ENCODE data around the gene SHISAL1.
"Not testable (repeated sequence)": the region's sequence is repeated elsewhere in the genome, so short reads cannot be mapped to it uniquely, and the experiment has no call there.

The SHISAL1 gene

DNA sequence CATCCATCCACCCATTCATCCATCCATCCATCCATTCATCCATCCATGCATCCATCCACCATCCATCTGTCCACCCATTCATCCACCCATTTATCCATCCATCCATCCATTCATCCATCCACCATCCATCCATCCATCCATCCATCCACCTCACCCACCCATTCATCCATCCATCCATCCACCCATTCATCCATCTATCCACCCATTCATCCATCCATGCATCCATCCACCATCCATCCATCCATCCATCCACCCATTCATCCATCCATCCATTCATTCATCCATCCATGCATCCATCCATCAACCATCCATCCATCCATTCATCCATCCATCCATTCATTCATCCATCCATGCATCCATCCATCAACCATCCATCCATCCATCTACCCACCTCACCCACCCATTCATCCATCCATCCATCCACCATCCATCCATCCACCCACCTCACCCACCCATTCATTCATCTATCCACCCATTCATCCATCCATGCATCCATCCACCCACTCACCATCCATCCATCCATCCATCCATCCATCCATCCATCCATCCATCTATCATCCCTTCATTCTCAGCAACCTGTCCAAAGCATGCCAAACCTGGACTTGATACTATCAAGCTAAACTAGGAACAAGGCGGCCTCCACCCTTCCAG, 10.5 kb upstream of the SHISAL1 start:
- not testable (repeated sequence) for H3K36me3 Mint-ChIP-seq; H3K9me3 Mint-ChIP-seq (ENCODE audit: low read depth); H3K4me3 Mint-ChIP-seq; H3K27ac Mint-ChIP-seq; H3K27me3 Mint-ChIP-seq; H3K4me1 Mint-ChIP-seq (ENCODE audit: low read depth)

- no peaks in the 10 kb centered on the region for H3K36me3 Mint-ChIP-seq
- no peak overlapping the region for H3K4me3 Mint-ChIP-seq
- no peaks in the 10 kb centered on the region for H3K9me3 Mint-ChIP-seq (ENCODE audit: low read depth)
- no peaks in the 10 kb centered on the region for H3K27me3 Mint-ChIP-seq
- H3K27ac Mint-ChIP-seq: no peak overlapping the region
- peaks cover 7% of the 10 kb centered on the region for H3K4me1 Mint-ChIP-seq (ENCODE audit: low read depth)
These were observed 6.9 kb upstream of the SHISAL1 start for GRCh38 chr22:44319685-44320084.

- no peaks in the 10 kb centered on the region for H3K27me3 Mint-ChIP-seq
- H3K36me3 Mint-ChIP-seq: no peaks in the 10 kb centered on the region
- H3K27ac Mint-ChIP-seq: no peak overlapping the region
- no peaks in the 10 kb centered on the region for H3K9me3 Mint-ChIP-seq (ENCODE audit: low read depth)
- no peak overlapping the region for H3K4me3 Mint-ChIP-seq
- peaks cover 14% of the 10 kb centered on the region for H3K4me1 Mint-ChIP-seq (ENCODE audit: low read depth)
These were observed 6.0 kb upstream of the SHISAL1 start for GRCh38 chr22:44318751-44319150.

DNA sequence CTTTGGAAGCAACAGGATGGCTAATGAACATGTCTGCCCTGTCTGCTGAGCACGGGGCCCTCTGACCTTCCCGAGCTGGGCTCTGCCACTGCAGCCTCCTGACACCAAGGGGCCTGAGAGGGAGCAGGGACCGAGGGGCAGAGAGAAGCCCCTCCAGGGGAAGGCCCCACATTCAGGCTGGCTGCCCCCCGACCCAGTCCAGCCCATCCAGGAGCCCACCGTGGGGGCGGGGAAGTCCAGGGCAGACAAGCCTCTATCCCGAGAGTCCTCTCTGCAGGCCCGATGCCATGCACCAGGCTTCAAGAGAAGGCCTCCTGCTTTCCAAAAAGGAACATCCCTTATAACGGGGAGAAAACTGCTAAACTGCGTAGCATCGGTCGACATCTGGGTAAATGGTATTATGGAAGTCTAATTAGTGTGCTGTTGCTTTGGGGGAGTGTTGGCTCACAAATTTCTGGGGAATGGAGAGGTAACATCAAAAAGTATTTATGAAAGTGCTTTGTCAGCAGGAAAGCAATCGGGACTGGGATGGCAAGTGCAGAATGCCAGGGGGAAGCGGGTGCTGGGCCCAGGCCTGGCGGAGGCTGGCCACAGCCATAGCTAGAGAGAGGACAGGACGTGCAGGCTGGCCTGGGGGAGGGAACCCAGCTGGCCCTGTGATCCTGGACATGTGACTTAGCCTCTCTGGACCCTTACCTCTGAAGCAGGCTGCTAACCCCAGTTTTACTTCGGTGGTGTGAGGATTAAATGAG, 5.3 kb upstream of the SHISAL1 start:
- no peaks in the 10 kb centered on the region for H3K9me3 Mint-ChIP-seq (ENCODE audit: low read depth)
- H3K4me3 Mint-ChIP-seq: no peak overlapping the region
- H3K4me1 Mint-ChIP-seq (ENCODE audit: low read depth): peaks cover 16% of the 10 kb centered on the region
- H3K27me3 Mint-ChIP-seq: no peaks in the 10 kb centered on the region
- no peak overlapping the region for H3K27ac Mint-ChIP-seq
- H3K36me3 Mint-ChIP-seq: no peaks in the 10 kb centered on the region

- H3K9me3 Mint-ChIP-seq (ENCODE audit: low read depth): no peaks in the 10 kb centered on the region
- H3K27ac Mint-ChIP-seq: no peak overlapping the region
- no peak overlapping the region for H3K4me3 Mint-ChIP-seq
- H3K36me3 Mint-ChIP-seq: no peaks in the 10 kb centered on the region
- peaks cover 16% of the 10 kb centered on the region for H3K4me1 Mint-ChIP-seq (ENCODE audit: low read depth)
- no peaks in the 10 kb centered on the region for H3K27me3 Mint-ChIP-seq
These were observed 4.3 kb upstream of the SHISAL1 start for GRCh38 chr22:44317123-44317444.

DNA sequence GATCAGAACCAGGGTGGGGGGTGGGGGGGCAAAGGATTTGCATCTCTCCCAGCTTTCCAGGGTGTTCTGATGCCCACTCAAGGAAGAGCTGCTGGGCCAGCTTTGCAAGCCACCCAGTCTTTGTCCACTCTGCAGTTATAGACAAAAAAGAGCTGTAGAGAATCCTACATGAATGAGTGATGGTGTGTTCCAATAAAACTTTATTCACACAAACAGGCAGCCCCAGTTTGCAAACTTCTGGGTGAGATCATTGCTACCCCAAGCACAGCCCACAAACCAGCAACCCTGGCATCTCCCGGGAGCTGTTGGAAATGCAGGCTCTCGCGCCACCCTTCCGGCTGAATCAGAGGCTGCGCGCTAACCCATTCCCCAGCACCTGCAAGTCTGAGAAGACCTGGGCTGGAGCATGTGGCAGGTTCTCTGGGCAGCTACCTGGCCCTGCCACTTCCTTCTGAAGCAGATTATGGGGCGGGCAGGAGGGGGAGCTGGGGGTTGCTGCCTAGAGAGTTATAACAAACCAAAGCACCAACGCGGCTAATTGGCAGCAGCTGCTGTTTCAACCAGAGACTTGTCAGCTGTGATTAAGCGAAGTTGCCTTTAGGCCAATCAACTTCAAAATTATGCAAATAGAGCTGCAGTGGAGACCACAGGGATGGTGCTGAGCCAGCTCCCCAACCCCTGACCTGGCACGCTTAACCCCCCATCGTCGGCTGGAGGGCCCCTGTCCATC, 3.8 kb upstream of the SHISAL1 start:
- Mint-ChIP-seq H3K9me3 (ENCODE audit: low read depth) (no peaks in the 10 kb centered on the region), H3K27ac (no peak overlapping the region), H3K4me1 (ENCODE audit: low read depth) (peaks cover 16% of the 10 kb centered on the region), H3K36me3 (no peaks in the 10 kb centered on the region), H3K27me3 (no peaks in the 10 kb centered on the region), H3K4me3 (no peak overlapping the region)

GRCh38 chr22:44314425-44315067, 1.8 kb upstream of the SHISAL1 start:
- H3K27ac Mint-ChIP-seq: no peak overlapping the region

DNA sequence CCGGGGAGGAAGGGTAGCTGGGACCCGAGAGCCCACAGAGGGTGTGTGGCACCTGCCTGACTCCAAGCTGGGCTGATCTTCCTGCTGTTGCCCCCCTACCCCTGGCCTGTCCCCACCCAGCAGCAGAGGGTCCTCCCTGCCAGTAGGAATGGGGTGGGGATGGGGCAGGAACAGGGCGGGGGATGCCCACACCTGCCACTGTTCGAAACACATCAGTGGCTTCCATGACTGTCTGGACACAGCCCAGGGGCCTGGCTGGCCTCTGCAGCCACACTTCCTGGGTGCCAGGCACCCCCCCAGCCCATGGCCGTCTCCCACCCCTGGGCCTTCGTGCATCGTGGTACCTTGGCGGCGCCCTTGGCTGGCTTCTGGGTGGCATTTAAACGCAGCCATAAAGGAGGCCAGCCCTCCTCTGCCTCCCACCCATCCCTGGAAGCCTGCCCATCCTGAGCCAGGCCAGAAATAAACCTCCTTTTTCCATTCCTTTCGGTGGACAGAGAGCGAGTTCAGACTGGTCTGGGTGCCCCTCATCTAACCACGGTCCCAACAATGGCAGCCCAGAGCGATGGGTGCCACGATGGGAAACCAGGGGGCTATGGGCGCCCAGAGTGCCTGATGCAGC, 745 bp upstream of the SHISAL1 start:
- H3K27me3 Mint-ChIP-seq: no peaks in the 10 kb centered on the region
- peaks cover 16% of the 10 kb centered on the region for H3K4me1 Mint-ChIP-seq (ENCODE audit: low read depth)
- no peaks in the 10 kb centered on the region for H3K9me3 Mint-ChIP-seq (ENCODE audit: low read depth)
- no peaks in the 10 kb centered on the region for H3K36me3 Mint-ChIP-seq
- H3K4me3 Mint-ChIP-seq: no peak overlapping the region
- H3K27ac Mint-ChIP-seq: no peak overlapping the region

More at GRCh38 chr22:44314425-44315067, 1.8 kb upstream of the SHISAL1 start:
- Mint-ChIP-seq H3K4me3 (peak overlapping the region; percentile 47), H3K27me3 (no peaks in the 10 kb centered on the region), H3K36me3 (no peaks in the 10 kb centered on the region), H3K4me1 (ENCODE audit: low read depth) (peaks cover 16% of the 10 kb centered on the region), H3K9me3 (ENCODE audit: low read depth) (no peaks in the 10 kb centered on the region)

DNA sequence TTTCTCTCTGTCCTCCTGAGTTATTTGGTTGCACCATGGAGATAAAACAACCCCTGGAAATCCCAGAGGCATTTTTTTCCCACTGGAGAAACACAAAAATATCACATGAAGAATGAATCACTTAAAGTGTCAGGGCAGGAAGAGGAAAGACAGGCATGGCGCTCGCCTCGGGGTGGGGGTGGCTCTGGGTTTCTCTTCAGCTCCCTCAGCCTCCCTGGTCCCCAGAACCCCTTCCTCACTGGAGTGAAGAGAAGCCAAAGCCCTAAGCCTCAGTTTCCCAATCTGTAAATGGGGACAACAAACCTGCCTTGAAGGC, 938 bp downstream of the SHISAL1 start:
- H3K27ac Mint-ChIP-seq: no peak overlapping the region
- H3K9me3 Mint-ChIP-seq (ENCODE audit: low read depth): no peaks in the 10 kb centered on the region
- H3K4me3 Mint-ChIP-seq: no peak overlapping the region
- no peaks in the 10 kb centered on the region for H3K27me3 Mint-ChIP-seq
- no peaks in the 10 kb centered on the region for H3K36me3 Mint-ChIP-seq
- H3K4me1 Mint-ChIP-seq (ENCODE audit: low read depth): peaks cover 16% of the 10 kb centered on the region

GRCh38 chr22:44311104-44311854, 1.5 kb downstream of the SHISAL1 start:
- Mint-ChIP-seq H3K27ac (no peak overlapping the region), H3K36me3 (no peaks in the 10 kb centered on the region), H3K27me3 (no peaks in the 10 kb centered on the region), H3K9me3 (ENCODE audit: low read depth) (no peaks in the 10 kb centered on the region), H3K4me1 (ENCODE audit: low read depth) (peaks cover 16% of the 10 kb centered on the region), H3K4me3 (no peak overlapping the region)

GRCh38 chr22:44309647-44310046, 3.1 kb downstream of the SHISAL1 start:
- peaks cover 8% of the 10 kb centered on the region for H3K4me1 Mint-ChIP-seq (ENCODE audit: low read depth)
- no peaks in the 10 kb centered on the region for H3K9me3 Mint-ChIP-seq (ENCODE audit: low read depth)
- no peak overlapping the region for H3K4me3 Mint-ChIP-seq
- no peaks in the 10 kb centered on the region for H3K27me3 Mint-ChIP-seq
- no peak overlapping the region for H3K27ac Mint-ChIP-seq
- H3K36me3 Mint-ChIP-seq: no peaks in the 10 kb centered on the region

DNA sequence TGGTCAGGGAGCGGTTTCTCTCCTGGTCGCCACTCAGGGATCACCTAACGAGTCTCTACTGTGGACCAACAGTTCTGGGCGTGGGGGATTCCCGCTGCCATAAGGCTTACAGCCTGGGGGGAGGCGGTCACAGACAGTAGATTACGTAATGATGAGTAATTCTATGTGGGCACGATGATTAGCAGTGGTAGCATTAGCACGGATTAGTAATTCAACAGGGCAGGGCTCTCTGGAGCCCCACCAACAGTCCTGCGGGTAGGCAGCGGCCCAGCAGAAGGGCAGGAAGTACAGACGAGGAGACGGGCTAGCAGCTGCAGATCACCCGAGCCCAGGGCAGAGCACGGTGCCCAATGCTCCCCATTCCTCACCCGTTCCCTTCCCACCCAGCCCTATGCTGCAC, 3.6 kb downstream of the SHISAL1 start:
- no peaks in the 10 kb centered on the region for H3K27me3 Mint-ChIP-seq
- H3K36me3 Mint-ChIP-seq: no peaks in the 10 kb centered on the region
- no peak overlapping the region for H3K4me3 Mint-ChIP-seq
- H3K4me1 Mint-ChIP-seq (ENCODE audit: low read depth): peaks cover 3% of the 10 kb centered on the region
- H3K9me3 Mint-ChIP-seq (ENCODE audit: low read depth): no peaks in the 10 kb centered on the region
- H3K27ac Mint-ChIP-seq: no peak overlapping the region

DNA sequence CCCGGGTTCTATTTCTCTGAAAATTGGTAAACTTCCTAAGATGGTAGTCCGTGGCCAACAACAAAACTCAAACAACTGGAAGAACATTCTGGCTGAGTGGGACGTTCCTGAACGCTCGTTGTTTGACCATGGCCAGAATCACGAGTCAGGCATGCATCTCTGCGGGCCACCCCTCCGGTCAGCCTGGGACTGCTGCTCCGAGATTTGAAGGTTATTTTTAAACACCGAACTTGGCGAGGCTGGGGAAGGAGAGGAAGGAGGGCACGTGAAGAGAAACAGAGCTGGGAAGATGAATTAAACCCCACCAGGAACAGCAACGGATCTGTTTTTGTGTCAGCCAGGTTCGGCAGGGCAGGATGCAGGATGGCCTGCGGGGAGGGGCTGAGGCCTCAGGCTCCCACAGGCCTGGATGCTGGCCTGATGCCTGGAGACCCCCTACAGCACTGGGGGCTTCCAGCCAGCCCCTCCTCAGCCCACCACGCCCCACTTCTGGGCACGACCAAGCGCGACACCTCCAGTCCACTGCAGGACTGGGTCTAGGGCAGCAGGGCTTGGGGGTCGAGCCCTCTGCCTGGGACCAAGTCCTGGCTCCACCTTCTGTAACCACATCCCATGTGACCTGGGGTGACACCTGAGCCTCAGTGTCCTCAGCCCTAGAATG, 5.1 kb downstream of the SHISAL1 start:
- Mint-ChIP-seq H3K27me3 (no peaks in the 10 kb centered on the region), H3K36me3 (no peaks in the 10 kb centered on the region), H3K27ac (no peak overlapping the region), H3K4me3 (no peak overlapping the region), H3K9me3 (ENCODE audit: low read depth) (no peaks in the 10 kb centered on the region), H3K4me1 (ENCODE audit: low read depth) (no peaks in the 10 kb centered on the region)

DNA sequence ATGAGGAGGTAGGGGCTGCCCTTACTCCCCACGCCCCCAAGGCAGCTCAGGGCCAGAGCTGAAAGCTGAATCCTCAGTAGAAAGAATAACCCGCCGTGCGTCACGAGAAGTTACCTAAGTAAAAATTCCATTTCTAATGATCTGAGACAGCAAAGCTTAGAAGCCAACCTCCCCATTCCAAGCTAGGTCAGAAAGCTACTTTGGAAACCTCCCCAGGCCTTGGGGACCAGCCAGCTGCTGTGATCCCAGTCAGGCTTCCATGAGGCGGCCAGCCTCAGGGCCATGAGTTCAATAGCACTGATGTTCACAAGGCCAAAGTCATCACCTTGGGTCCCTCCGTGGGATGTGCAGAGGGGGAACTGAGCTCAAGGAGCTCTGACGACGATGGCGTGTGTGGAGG, 6.9 kb downstream of the SHISAL1 start:
- H3K9me3 Mint-ChIP-seq (ENCODE audit: low read depth): no peaks in the 10 kb centered on the region
- H3K27ac Mint-ChIP-seq: no peak overlapping the region
- no peak overlapping the region for H3K4me3 Mint-ChIP-seq
- no peaks in the 10 kb centered on the region for H3K4me1 Mint-ChIP-seq (ENCODE audit: low read depth)
- H3K27me3 Mint-ChIP-seq: no peaks in the 10 kb centered on the region
- no peaks in the 10 kb centered on the region for H3K36me3 Mint-ChIP-seq
